ENCODE measurements around the gene PLCXD3.
"Not testable (repeated sequence)": the region's sequence is repeated elsewhere in the genome, so short reads cannot be mapped to it uniquely, and the experiment has no call there.

- not testable (repeated sequence) for TF ChIP-seq CTCF, YY2, ZNF10 (tag by site-specific recombination; IDR thresholded peaks at IDR 0.05)
Observed at GRCh38 chr5:41322826-41323225, 187.6 kb downstream of the PLCXD3 start.

All from HEK293 (cell line).